OCI-LY1 (cell line): ENCODE data around the gene RPL22.
A peak's percentile ranks its signal among the peaks of the same experiment; 100 is the strongest.

Source experiments
- H2AFZ ChIP-seq: fragments of 200-600 bp; sonication (generic), shearing (Covaris generic); 2 replicates; pipeline ENCODE4 v1.6.0; 2014; ENCODE audit warnings: antibody characterized with exemption, mild to moderate bottlenecking, low read length
- H3F3A ChIP-seq: fragments of 200-600 bp; sonication (generic), shearing (Covaris generic); 2 replicates; pipeline ENCODE4 v1.6.0; 2014; ENCODE audit warnings: mild to moderate bottlenecking, antibody characterized with exemption, low read length, moderate library complexity; ENCODE audit not compliant: insufficient read depth
- H3K27ac ChIP-seq: fragments of 200-600 bp; sonication (generic); 2 replicates; pipeline ENCODE4 v1.5.1; 2014; ENCODE audit warnings: low read length, mixed run types, mild to moderate bottlenecking, low read depth; ENCODE audit not compliant: poor library complexity, severe bottlenecking
- H3K27me3 ChIP-seq: fragments of 200-600 bp; sonication (generic); 2 replicates; pipeline ENCODE4 v1.6.0; 2014; ENCODE audit warnings: antibody characterized with exemption, mild to moderate bottlenecking, low read length, moderate library complexity; ENCODE audit not compliant: insufficient read depth
- H3K36me3 ChIP-seq: fragments of 200-600 bp; sonication (generic); 2 replicates; pipeline ENCODE4 v1.6.1; 2014; ENCODE audit warnings: mild to moderate bottlenecking, antibody characterized with exemption, low read length, moderate library complexity, mixed read lengths; ENCODE audit not compliant: insufficient read depth
- H3K4me1 ChIP-seq: fragments of 200-600 bp; sonication (generic); 2 replicates; pipeline ENCODE4 v1.5.1; 2014; ENCODE audit warnings: mild to moderate bottlenecking, low read length, moderate library complexity; ENCODE audit not compliant: insufficient read depth, severe bottlenecking
- H3K4me2 ChIP-seq: fragments of 200-600 bp; sonication (generic), shearing (Covaris generic); 2 replicates; pipeline ENCODE4 v1.6.1; 2014; ENCODE audit warnings: low read length
- H3K4me3 ChIP-seq: fragments of 200-600 bp; sonication (generic); 2 replicates; pipeline ENCODE4 v1.5.1; 2014; ENCODE audit warnings: low read length, low read depth, mild to moderate bottlenecking, mixed read lengths; ENCODE audit not compliant: poor library complexity, severe bottlenecking
- H3K79me2 ChIP-seq: fragments of 200-600 bp; shearing (Covaris generic); 2 replicates; pipeline ENCODE4 v1.6.1; 2016; ENCODE audit warnings: mixed run types, low read length, mixed read lengths; ENCODE audit not compliant: insufficient read depth
- H3K9ac ChIP-seq: fragments of 200-600 bp; sonication (generic), shearing (Covaris generic); 2 replicates; pipeline ENCODE4 v1.6.1; 2014; ENCODE audit warnings: mild to moderate bottlenecking, low read length, mixed read lengths
- H3K9me2 ChIP-seq: fragments of 200-600 bp; sonication (generic), shearing (Covaris generic); 2 replicates; pipeline ENCODE4 v1.6.1; 2014; ENCODE audit warnings: low read depth, mild to moderate bottlenecking, low read length, mixed read lengths
- H3K9me3 ChIP-seq: fragments of 200-600 bp; shearing (Covaris generic); 2 replicates; pipeline ENCODE4 v1.6.1; 2014; ENCODE audit warnings: low read length, mixed read lengths
- H4K20me1 ChIP-seq: fragments of 200-600 bp; sonication (generic), shearing (Covaris generic); 2 replicates; pipeline ENCODE4 v1.6.0; 2016; ENCODE audit warnings: mild to moderate bottlenecking, low read length; ENCODE audit not compliant: insufficient read depth
- EZH2 ChIP-seq: fragments of 200-600 bp; sonication (generic), shearing (Covaris generic); IDR thresholded peaks from 2 replicates; pipeline ENCODE4 v1.8.0; 2017; ENCODE audit warnings: borderline replicate concordance, mixed run types, mild to moderate bottlenecking, antibody characterized with exemption, low read length, moderate library complexity, mixed read lengths
- TF ChIP-seq, protein P1 (sequence below): fragments of 200-600 bp; sonication (generic), shearing (Covaris generic); IDR thresholded peaks from 2 replicates; pipeline ENCODE4 v1.5.1; 2017; ENCODE audit warnings: mild to moderate bottlenecking, antibody characterized with exemption, low read length, moderate library complexity, mixed read lengths

The RPL22 gene

GRCh38 chr1:6246497-6247467 is 47.4 kb upstream of the RPL22 start:
- Histone ChIP-seq H3K4me2 (no peak overlapping the region), H3F3A (no peaks in the 10 kb centered on the region), H2AFZ (no peak overlapping the region), H3K27ac (no peak overlapping the region), H3K4me1 (peaks cover 10% of the 10 kb centered on the region), H4K20me1 (no peaks in the 10 kb centered on the region), H3K9me2 (no peaks in the 10 kb centered on the region), H3K79me2 (no peaks in the 10 kb centered on the region), H3K9me3 (no peaks in the 10 kb centered on the region), H3K9ac (no peak overlapping the region), H3K36me3 (no peaks in the 10 kb centered on the region), H3K4me3 (no peak overlapping the region), H3K27me3 (0 out of 2 replicates have a peak, but pooled peaks cover 13% of the 10 kb centered on the region)
- TF ChIP-seq EZH2: no peak
- TF ChIP-seq, protein P1, sequence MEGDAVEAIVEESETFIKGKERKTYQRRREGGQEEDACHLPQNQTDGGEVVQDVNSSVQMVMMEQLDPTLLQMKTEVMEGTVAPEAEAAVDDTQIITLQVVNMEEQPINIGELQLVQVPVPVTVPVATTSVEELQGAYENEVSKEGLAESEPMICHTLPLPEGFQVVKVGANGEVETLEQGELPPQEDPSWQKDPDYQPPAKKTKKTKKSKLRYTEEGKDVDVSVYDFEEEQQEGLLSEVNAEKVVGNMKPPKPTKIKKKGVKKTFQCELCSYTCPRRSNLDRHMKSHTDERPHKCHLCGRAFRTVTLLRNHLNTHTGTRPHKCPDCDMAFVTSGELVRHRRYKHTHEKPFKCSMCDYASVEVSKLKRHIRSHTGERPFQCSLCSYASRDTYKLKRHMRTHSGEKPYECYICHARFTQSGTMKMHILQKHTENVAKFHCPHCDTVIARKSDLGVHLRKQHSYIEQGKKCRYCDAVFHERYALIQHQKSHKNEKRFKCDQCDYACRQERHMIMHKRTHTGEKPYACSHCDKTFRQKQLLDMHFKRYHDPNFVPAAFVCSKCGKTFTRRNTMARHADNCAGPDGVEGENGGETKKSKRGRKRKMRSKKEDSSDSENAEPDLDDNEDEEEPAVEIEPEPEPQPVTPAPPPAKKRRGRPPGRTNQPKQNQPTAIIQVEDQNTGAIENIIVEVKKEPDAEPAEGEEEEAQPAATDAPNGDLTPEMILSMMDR: peak; percentile 87

DNA sequence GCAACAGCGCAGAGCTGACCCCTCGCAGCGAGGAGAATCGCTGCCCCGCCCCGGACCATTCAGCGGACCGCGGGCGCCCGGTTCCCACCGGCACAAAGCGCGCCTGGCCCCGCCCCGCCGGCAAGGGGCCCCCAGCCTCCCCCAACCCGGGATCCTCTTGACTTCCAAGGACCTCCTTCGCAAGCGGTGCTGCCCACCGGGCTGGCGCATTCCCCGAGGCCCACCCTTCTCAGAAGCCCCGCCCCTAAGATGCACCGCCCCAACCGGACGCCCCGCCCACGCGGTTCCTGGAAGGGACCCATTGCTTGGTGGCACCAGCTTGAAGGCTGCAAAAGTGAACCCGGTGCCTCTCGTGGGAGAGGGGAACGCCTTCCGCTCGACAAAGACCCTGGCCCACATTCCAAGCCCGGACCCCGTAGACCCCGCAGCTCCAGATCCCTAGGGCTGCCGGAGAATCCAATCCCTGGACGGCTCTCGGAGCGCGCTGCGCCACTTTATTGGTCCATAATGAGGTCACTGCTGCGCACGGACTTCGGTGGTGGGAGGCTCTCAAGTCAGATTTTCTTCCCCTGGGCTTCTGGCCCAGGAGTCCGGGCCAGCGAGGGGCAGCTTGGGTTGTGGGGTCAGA is 46.6 kb upstream of the RPL22 start:
- TF ChIP-seq, protein P1: no peak
- no peak for TF ChIP-seq EZH2
- no peaks in the 10 kb centered on the region for H3K79me2 ChIP-seq
- H3K27me3 ChIP-seq: peaks cover 18% of the 10 kb centered on the region; the same call in 1 of the 2 replicates
- H3K27ac ChIP-seq: no peak overlapping the region
- peak overlapping the region; percentile 47 for H3K4me2 ChIP-seq
- no peaks in the 10 kb centered on the region for H3F3A ChIP-seq
- H3K9me2 ChIP-seq: no peaks in the 10 kb centered on the region
- H2AFZ ChIP-seq: no peak overlapping the region
- H4K20me1 ChIP-seq: no peaks in the 10 kb centered on the region
- no peaks in the 10 kb centered on the region for H3K9me3 ChIP-seq
- no peak overlapping the region for H3K9ac ChIP-seq
- H3K4me3 ChIP-seq: peak overlapping the region; percentile 43
- no peaks in the 10 kb centered on the region for H3K36me3 ChIP-seq
- H3K4me1 ChIP-seq: peaks cover 10% of the 10 kb centered on the region

- Histone ChIP-seq H4K20me1 (no peaks in the 10 kb centered on the region), H2AFZ (no peak overlapping the region), H3K9ac (no peak overlapping the region), H3K27ac (no peak overlapping the region), H3K79me2 (no peaks in the 10 kb centered on the region), H3K36me3 (no peaks in the 10 kb centered on the region), H3K4me1 (peaks cover 10% of the 10 kb centered on the region), H3K4me3 (peak overlapping the region; percentile 43), H3F3A (no peaks in the 10 kb centered on the region), H3K9me3 (no peaks in the 10 kb centered on the region), H3K4me2 (peak overlapping the region; percentile 47), H3K9me2 (no peaks in the 10 kb centered on the region), H3K27me3 (peaks cover 18% of the 10 kb centered on the region; the same call in 1 of the 2 replicates)
- no peak for TF ChIP-seq EZH2
- TF ChIP-seq, protein P1: peak; percentile 69
Measured at GRCh38 chr1:6245086-6245868, 45.9 kb upstream of the RPL22 start.
